HEK293T (cell line): ENCODE measurements around the gene PSMD14.

Source experiments
- CTCF ChIA-PET: fragments of 350-600 bp; formaldehyde crosslinking; extraction: SDS; loops from one replicate; lab custom pipeline; 2021; ENCODE audit warnings: antibody characterized with exemption, inconsistent platforms; lab: Yijun Ruan, JAX
- POLR2A ChIA-PET: fragments of 350-600 bp; formaldehyde crosslinking; extraction: SDS; loops from one replicate; lab custom pipeline; 2020; ENCODE audit warnings: antibody characterized with exemption, inconsistent platforms; lab: Yijun Ruan, JAX
- DNase-seq: peaks from one replicate; pipeline ENCODE4 v3.0.0; 2012; ENCODE audit warnings: mixed read lengths; ENCODE audit errors: extremely low spot score
- ARNT ChIP-seq: fragments of 450-650 bp; IDR thresholded peaks from 2 replicates; pipeline ENCODE4 v1.6.1; 2017; ENCODE audit warnings: mild to moderate bottlenecking
- BHLHE40 ChIP-seq: fragments of 450-650 bp; IDR thresholded peaks from 2 replicates; pipeline ENCODE4 v1.6.1; 2016; ENCODE audit warnings: mild to moderate bottlenecking, moderate library complexity, borderline replicate concordance
- CTBP1 ChIP-seq: fragments of 450-650 bp; IDR thresholded peaks from 2 replicates; pipeline ENCODE4 v1.6.1; 2016; ENCODE audit warnings: borderline replicate concordance
- ELF4 ChIP-seq: fragments of 450-650 bp; IDR thresholded peaks from 2 replicates; pipeline ENCODE4 v1.6.1; 2017; ENCODE audit warnings: antibody characterized with exemption
- FOXA1 ChIP-seq: fragments of 450-650 bp; IDR thresholded peaks from 2 replicates; pipeline ENCODE4 v1.6.1; 2016; ENCODE audit warnings: mild to moderate bottlenecking
- FOXK2 ChIP-seq: fragments of 450-650 bp; IDR thresholded peaks from 2 replicates; pipeline ENCODE4 v1.6.1; 2016; ENCODE audit warnings: mild to moderate bottlenecking
- FOXM1 ChIP-seq: fragments of 450-650 bp; IDR thresholded peaks from 2 replicates; pipeline ENCODE4 v1.6.1; 2017; ENCODE audit warnings: mild to moderate bottlenecking, borderline replicate concordance
- HDGF ChIP-seq: fragments of 450-650 bp; IDR thresholded peaks from 2 replicates; pipeline ENCODE4 v1.6.1; 2017; ENCODE audit warnings: antibody characterized with exemption, borderline replicate concordance
- L3MBTL2 ChIP-seq: fragments of 450-650 bp; conservative IDR thresholded peaks from 2 replicates; pipeline ENCODE4 v1.6.1; 2016; ENCODE audit warnings: mild to moderate bottlenecking
- LEF1 ChIP-seq: fragments of 450-650 bp; IDR thresholded peaks from 2 replicates; pipeline ENCODE4 v1.6.1; 2017; ENCODE audit warnings: mild to moderate bottlenecking, borderline replicate concordance
- NFRKB ChIP-seq: fragments of 450-650 bp; IDR thresholded peaks from 2 replicates; pipeline ENCODE4 v1.6.1; 2016; ENCODE audit warnings: mild to moderate bottlenecking, moderate library complexity
- PKNOX1 ChIP-seq: fragments of 450-650 bp; IDR thresholded peaks from 2 replicates; pipeline ENCODE4 v1.6.1; 2016
- SP1 ChIP-seq: fragments of 450-650 bp; IDR thresholded peaks from 2 replicates; pipeline ENCODE4 v1.6.1; 2017
- SUZ12 ChIP-seq: fragments of 450-650 bp; IDR thresholded peaks from 2 replicates; pipeline ENCODE4 v1.6.1; 2016; ENCODE audit warnings: mild to moderate bottlenecking
- TARDBP ChIP-seq: fragments of 450-650 bp; IDR thresholded peaks from 2 replicates; pipeline ENCODE4 v1.6.1; 2016
- ZNF384 ChIP-seq: fragments of 450-650 bp; IDR thresholded peaks from 2 replicates; pipeline ENCODE4 v1.6.1; 2016

The PSMD14 gene

GRCh38 chr2:161374446-161374845, 66.2 kb downstream of the PSMD14 start:
- ChIA-PET CTCF (no interaction called here), POLR2A (no interaction called here)
- TF ChIP-seq CTBP1 (no peak), ZNF384 (no peak), HDGF (no peak), FOXM1 (no peak), NFRKB (no peak), L3MBTL2 (no peak), FOXA1 (no peak), LEF1 (no peak), BHLHE40 (no peak), PKNOX1 (no peak), ARNT (no peak), ELF4 (no peak), SP1 (no peak), SUZ12 (no peak), FOXK2 (no peak), TARDBP (no peak)
- no peak for DNase-seq

- TF ChIP-seq FOXA1 (no peak), TARDBP (no peak), NFRKB (no peak), LEF1 (no peak), SP1 (no peak), CTBP1 (no peak), HDGF (no peak), L3MBTL2 (no peak), FOXK2 (no peak), PKNOX1 (no peak), SUZ12 (no peak), ARNT (no peak), BHLHE40 (no peak), ZNF384 (no peak), FOXM1 (no peak), ELF4 (no peak)
- ChIA-PET CTCF (no interaction called here), POLR2A (no interaction called here)
- DNase-seq: no peak
Measured at GRCh38 chr2:161379740-161380139, 71.5 kb downstream of the PSMD14 start.

- CTCF ChIA-PET: no interaction called here
- POLR2A ChIA-PET: no interaction called here
- DNase-seq: no peak
- no peak for TF ChIP-seq SP1
- TF ChIP-seq ARNT: no peak
- TF ChIP-seq HDGF: no peak
- no peak for TF ChIP-seq ELF4
- no peak for TF ChIP-seq ZNF384
- TF ChIP-seq SUZ12: no peak
- no peak for TF ChIP-seq FOXM1
- TF ChIP-seq NFRKB: no peak
- no peak for TF ChIP-seq TARDBP
- no peak for TF ChIP-seq L3MBTL2
- no peak for TF ChIP-seq FOXA1
- TF ChIP-seq CTBP1: no peak
- no peak for TF ChIP-seq FOXK2
- TF ChIP-seq BHLHE40: no peak
Measured at GRCh38 chr2:161381546-161381945, 73.3 kb downstream of the PSMD14 start.

- DNase-seq: no peak
- ChIA-PET POLR2A (no interaction called here), CTCF (no interaction called here)
- TF ChIP-seq NFRKB (no peak), BHLHE40 (no peak), FOXA1 (no peak), L3MBTL2 (no peak), SP1 (no peak), PKNOX1 (no peak), LEF1 (no peak), ZNF384 (no peak), HDGF (no peak), TARDBP (no peak), FOXM1 (no peak), CTBP1 (no peak), ELF4 (no peak), SUZ12 (no peak), FOXK2 (no peak)
Measured at GRCh38 chr2:161382747-161383146, 74.5 kb downstream of the PSMD14 start.

GRCh38 chr2:161384864-161385263, 76.6 kb downstream of the PSMD14 start:
- ChIA-PET POLR2A (no interaction called here), CTCF (no interaction called here)
- no peak for DNase-seq
- TF ChIP-seq PKNOX1 (peak; percentile 30; the same call in 1 of the 2 replicates), SUZ12 (no peak)

- CTCF ChIA-PET: no interaction called here
- TF ChIP-seq HDGF (no peak), ZNF384 (no peak), FOXA1 (no peak), CTBP1 (no peak), NFRKB (no peak), FOXM1 (no peak)
- POLR2A ChIA-PET: no interaction called here
- no peak for DNase-seq
Measured at GRCh38 chr2:161386228-161386824, 78.1 kb downstream of the PSMD14 start.
